Measurements from ENCODE around the gene GPR183.

GPR183 gene

DNA sequence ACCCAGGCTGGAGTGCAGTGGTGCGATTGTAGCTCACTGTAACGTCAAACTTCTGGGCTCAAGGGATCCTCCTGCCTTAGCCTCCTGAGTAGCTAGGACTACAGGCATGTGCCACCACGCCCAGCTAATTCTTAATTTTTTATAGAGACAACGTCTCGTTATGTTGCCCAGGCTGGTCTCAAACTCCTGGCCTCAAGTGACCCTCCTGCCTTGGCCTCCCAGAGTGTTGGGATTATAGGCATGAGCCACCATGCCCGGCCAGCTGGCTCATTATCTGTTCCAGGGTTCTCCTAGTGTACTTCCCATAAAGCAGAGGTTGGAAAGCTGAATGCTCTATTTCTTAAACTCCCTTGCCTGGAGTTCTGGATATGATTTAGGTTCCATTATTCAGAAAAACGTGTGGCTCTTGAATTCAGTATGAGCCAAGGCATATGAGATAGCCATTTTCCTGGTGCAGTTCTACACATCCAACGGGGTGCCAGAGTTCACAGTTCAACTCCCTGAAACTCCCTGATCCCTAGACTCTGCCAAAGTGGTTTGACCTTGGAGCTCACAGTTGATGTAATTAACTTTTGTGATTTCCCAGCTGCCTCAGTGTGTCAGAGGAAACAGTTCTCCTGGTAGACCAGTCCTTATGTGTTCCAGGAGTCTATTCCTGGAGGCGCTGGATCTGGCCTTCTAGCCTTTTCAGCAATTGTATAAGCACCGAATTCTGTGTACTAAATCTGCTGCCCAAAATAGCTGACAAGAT is 21.6 kb downstream of the GPR183 start:
- Histone ChIP-seq H3K27me3 (replicated peaks; ENCODE audit: control insufficient read depth, insufficient read depth, low read length) (no peaks in the 10 kb centered on the region), H3K36me3 (ENCODE audit: control insufficient read depth, insufficient read depth, low read length) (no peaks in the 10 kb centered on the region), H3K4me3 (replicated peaks; ENCODE audit: low read depth, low read length) (no peak overlapping the region)
- DNase-seq (ENCODE audit: extremely low read depth, insufficient read length), result no peak
- TF ChIP-seq, protein P1, sequence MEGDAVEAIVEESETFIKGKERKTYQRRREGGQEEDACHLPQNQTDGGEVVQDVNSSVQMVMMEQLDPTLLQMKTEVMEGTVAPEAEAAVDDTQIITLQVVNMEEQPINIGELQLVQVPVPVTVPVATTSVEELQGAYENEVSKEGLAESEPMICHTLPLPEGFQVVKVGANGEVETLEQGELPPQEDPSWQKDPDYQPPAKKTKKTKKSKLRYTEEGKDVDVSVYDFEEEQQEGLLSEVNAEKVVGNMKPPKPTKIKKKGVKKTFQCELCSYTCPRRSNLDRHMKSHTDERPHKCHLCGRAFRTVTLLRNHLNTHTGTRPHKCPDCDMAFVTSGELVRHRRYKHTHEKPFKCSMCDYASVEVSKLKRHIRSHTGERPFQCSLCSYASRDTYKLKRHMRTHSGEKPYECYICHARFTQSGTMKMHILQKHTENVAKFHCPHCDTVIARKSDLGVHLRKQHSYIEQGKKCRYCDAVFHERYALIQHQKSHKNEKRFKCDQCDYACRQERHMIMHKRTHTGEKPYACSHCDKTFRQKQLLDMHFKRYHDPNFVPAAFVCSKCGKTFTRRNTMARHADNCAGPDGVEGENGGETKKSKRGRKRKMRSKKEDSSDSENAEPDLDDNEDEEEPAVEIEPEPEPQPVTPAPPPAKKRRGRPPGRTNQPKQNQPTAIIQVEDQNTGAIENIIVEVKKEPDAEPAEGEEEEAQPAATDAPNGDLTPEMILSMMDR (IDR thresholded peaks at IDR 0.05; ENCODE audit: insufficient read depth, low read length, poor library complexity, severe bottlenecking), result no peak

DNA sequence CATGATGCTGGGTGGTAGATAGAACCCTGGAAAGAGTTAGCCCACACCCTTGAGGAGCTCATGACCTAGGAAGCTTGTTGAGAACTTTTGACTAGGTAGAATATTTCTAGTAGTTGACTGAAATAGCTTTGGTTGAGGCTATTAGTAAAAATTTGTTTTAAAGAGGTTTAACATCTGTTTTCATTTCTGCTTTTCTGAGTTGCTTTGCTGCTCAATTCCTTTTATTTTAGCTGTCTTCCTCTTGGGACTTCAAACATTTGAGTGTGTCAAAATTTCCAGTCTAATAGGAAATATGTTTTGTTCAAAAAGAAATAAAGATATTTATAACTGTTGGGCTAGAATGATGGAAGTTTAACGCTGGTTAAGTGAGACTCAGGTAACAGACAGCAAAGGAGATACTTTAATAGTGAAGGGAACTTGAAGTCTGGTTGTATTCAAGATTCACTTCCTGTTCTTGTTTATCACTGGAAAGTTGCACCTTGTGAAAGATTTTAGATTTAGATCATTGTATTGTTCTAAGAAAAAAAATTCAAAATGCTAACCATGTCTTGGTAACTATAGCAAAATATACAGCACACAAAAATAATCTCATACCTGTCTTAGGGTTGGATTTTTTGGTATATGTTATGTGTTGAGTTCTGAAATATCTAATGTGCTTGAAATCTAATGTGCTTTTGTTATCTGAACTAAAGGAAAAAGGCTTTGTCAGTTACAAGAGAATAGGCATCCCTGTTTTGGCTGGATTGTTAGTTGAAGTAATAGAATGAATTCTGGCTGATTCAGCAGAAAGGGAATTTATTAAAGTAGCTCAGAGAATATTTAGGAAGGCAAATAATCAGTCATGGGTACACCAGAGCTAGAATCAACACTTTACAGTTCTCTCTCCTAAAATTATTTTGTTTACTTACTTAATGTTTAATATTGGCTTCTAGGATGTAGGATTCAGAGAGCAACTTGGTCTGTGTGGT is 24.7 kb downstream of the GPR183 start:
- no peaks in the 10 kb centered on the region for H3K36me3 ChIP-seq (ENCODE audit: control insufficient read depth, insufficient read depth, low read length)
- H3K4me3 ChIP-seq (replicated peaks; ENCODE audit: low read depth, low read length), result peak overlapping the region; percentile 18; the same call in 1 of the 2 replicates
- peak; percentile 76 for DNase-seq (ENCODE audit: extremely low read depth, insufficient read length)
- no peaks in the 10 kb centered on the region for H3K27me3 ChIP-seq (replicated peaks; ENCODE audit: control insufficient read depth, insufficient read depth, low read length)
- TF ChIP-seq, protein P1 (IDR thresholded peaks at IDR 0.05; ENCODE audit: insufficient read depth, low read length, poor library complexity, severe bottlenecking), result no peak

DNA sequence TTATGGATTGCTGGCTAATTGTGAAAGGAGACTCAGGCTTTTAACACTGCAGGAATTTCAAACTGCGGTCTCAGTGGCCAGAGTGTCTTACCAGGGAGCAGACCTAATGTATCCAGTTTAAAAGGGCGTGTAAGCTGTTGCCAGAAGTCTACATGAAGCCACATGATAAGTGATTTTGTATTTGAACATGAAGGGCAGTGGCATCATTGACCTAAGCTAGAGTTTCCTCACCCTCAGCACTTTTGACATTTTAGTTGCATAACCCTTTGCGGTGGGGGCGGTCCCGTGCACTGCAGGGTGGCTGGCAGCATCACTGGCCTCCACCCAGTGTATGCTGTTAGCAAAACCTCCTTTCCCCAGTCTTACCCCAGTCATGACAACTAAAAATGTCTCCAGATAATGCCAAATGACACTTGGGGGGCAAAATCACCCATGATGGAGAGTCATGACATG is 25.4 kb downstream of the GPR183 start:
- no peaks in the 10 kb centered on the region for H3K27me3 ChIP-seq (replicated peaks; ENCODE audit: control insufficient read depth, insufficient read depth, low read length)
- H3K4me3 ChIP-seq (replicated peaks; ENCODE audit: low read depth, low read length), result peak overlapping the region; percentile 20
- no peaks in the 10 kb centered on the region for H3K36me3 ChIP-seq (ENCODE audit: control insufficient read depth, insufficient read depth, low read length)
- peak; percentile 79 for DNase-seq (ENCODE audit: extremely low read depth, insufficient read length)
- TF ChIP-seq, protein P1 (IDR thresholded peaks at IDR 0.05; ENCODE audit: insufficient read depth, low read length, poor library complexity, severe bottlenecking), result no peak

DNA sequence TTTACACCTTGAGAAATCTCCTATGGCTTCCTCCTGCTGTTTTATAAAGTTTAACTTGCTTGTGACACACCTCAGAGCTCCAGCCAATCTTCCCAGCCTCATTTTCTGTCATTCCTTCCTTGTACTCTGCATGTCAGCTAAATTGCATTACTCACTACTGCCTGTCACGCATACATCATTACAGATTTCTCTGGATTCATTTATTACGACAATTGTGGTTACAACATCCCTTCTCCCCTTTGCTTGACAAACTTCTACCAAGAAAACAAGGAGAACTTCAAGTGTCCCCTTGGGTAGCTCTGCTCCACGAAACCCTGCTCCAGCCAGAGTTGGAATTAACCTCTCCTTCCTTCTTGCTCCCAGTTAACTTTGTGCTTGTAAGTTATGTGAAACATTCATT is 27.0 kb downstream of the GPR183 start:
- DNase-seq (ENCODE audit: extremely low read depth, insufficient read length), result no peak
- Histone ChIP-seq H3K36me3 (ENCODE audit: control insufficient read depth, insufficient read depth, low read length) (no peaks in the 10 kb centered on the region), H3K4me3 (replicated peaks; ENCODE audit: low read depth, low read length) (no peak overlapping the region), H3K27me3 (replicated peaks; ENCODE audit: control insufficient read depth, insufficient read depth, low read length) (no peaks in the 10 kb centered on the region)
- TF ChIP-seq, protein P1 (IDR thresholded peaks at IDR 0.05; ENCODE audit: insufficient read depth, low read length, poor library complexity, severe bottlenecking), result no peak

DNA sequence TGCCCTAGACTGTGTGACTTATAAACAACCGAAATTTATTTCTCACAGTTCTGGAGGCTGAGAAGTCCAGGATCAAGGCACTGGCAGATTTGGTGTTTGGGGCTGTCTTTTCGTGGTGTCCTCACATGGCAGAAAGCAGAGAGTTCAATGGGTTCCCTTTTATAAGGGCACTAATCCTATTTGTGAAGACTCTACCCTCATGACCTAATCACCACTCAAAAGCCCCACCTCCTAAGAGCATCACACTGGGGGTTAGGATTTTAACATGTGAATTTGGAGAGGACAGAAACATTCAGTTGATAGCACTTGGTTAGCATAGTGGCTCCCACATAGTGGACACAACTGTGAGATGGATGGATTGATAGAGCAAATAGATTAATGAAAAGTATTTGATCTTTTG is 27.6 kb downstream of the GPR183 start:
- Histone ChIP-seq H3K4me3 (replicated peaks; ENCODE audit: low read depth, low read length) (no peak overlapping the region), H3K36me3 (ENCODE audit: control insufficient read depth, insufficient read depth, low read length) (no peaks in the 10 kb centered on the region), H3K27me3 (replicated peaks; ENCODE audit: control insufficient read depth, insufficient read depth, low read length) (no peaks in the 10 kb centered on the region)
- no peak for DNase-seq (ENCODE audit: extremely low read depth, insufficient read length)
- TF ChIP-seq, protein P1 (IDR thresholded peaks at IDR 0.05; ENCODE audit: insufficient read depth, low read length, poor library complexity, severe bottlenecking), result no peak
